GM18505 (cell line): ENCODE data around the gene MMP23B.
A peak's percentile ranks its signal among the peaks of the same experiment; 100 is the strongest.
"Not testable (repeated sequence)": the region's sequence is repeated elsewhere in the genome, so short reads cannot be mapped to it uniquely, and the experiment has no call there.

Experiments
- ATAC-seq: cut with Tn5 transposase; IDR thresholded peaks from one replicate; pipeline ENCODE4 v1.9.1; 2021; ENCODE audit not compliant: unreplicated experiment
- POLR2A ChIP-seq: IDR thresholded peaks from 4 replicates; pipeline ENCODE4 v1.6.1; 2011; ENCODE audit warnings: borderline replicate concordance; ENCODE audit not compliant: insufficient read depth, insufficient read length; ENCODE audit errors: extremely low read depth

Gene MMP23B

DNA sequence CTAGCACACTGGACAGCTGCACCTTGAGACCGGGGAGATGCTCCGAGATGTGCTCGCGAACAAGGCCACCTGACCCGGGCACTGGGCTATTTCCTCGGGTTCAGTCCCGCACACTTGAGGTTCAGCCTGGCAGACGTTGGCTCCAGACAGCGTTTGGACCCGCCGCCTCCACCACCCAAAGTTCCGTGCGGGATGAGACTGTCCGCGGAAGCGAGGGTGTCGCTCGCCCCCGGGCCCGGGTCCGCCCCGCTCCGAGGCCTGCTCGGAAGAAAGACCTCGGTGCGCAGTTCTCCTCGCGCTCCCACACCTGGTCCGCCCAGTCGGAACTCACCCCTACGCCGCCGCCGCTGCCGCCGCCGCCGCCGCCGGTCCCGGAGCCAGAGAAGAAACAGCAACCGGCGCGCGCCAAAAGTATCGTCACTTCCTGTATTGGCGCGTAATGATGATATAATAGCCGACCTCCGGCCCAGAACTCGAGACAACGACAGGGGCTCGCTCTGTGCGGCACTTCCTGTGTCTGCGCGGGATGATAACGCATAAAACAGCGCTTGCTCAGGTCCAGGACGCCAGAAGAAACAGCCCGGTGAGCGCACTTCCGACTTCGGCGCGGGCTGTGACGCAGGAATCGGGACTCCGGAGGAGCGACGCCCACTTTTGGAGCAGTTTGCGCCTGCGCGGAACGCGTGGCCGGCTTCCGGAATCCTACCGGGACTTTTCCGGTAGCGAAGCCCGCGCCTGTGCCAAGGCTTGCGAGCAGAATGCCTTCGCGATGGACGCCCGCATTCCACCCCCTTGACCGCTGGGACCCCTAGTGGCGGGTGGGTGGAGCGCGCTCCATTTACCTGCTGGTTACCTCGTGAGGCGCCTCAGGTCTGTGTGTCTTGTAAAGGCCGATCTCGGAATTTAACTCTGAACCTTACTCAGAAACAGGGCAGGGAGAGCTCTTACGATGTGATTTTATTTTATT, 26.9 kb downstream of the MMP23B start, which contains the start of gene CDK11B:
CDK11B (minus strand) TSS at position 422 of the 967 bp plus-strand sequence. CDS start 1,519 bp downstream, outside the sequence.
- ATAC-seq, result peak; percentile 82
- TF ChIP-seq POLR2A, result peak; percentile 26

DNA sequence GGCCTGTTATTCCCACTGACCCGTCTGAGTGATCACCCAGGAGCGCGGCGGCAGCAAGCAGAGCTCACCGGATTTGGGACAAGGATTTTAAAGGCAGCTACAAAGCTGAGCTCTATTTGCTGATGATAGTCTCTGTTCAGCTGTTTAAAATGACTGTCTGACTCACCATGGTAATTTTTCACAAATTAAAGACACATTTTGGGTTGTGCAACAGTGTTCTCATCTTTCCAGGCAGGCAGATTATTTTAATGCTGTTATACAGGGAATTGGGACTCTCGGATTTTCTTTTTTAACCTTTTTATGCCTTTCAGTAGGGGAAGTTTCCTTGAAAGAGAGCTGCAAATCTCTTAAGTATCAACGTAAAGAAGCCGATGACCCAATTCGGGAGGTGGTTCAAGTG, 30.4 kb downstream of the MMP23B start:
- not testable (repeated sequence) for ATAC-seq

DNA sequence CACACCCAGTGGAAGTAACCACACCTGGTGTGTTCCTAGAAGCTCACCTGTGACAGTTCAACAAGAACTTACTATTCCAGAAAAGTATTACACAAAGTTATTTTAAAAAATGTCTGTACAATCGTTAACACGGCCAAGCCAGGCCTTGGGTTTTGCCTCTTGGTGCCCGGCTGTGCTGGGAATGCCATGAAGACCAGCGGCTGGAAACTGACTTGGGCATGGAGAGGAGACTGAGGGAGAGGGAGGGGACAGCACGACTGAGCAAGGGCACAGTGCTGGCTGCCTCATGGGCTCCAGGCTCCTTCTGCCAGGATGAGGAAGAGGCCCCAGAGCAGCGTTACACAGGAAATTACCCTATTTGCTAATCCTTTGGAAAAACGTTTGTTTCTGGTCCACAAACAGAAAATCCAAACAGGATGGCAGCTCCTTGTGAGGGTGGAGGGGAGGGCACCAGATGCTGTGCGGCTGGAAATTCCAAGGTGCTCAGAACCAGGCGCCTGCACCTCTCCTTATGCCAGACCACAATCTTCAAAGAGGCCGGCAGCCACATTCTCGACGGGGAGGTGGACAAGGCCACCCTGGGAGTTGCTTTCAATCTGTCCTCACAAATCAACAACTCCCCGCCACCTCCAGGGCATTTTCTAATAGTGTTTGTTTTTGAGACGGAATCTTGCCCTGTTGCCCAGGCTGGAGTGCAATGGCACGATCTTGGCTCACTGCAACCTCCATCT, 31.0 kb downstream of the MMP23B start:
- ATAC-seq, result not testable (repeated sequence)

DNA sequence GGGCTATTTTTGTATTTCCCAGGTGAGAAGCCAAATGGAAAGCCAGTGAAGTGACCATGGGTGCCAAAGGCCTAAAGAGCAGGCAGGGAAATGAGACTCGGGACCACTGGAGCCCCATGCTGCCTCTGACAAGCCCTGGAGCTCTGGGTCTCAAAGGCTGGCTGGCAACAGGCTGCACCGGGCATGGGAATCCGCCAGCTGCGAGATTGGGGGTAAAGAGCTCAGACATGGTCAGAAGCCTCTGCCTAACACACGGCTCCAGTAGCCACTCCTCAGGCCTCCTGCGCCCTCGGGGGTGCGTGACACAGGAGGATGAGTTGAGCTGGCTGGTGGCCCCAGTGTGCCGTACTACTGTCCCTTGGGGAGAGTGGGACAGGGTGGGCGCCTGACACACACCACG, 32.3 kb downstream of the MMP23B start:
- not testable (repeated sequence) for ATAC-seq

DNA sequence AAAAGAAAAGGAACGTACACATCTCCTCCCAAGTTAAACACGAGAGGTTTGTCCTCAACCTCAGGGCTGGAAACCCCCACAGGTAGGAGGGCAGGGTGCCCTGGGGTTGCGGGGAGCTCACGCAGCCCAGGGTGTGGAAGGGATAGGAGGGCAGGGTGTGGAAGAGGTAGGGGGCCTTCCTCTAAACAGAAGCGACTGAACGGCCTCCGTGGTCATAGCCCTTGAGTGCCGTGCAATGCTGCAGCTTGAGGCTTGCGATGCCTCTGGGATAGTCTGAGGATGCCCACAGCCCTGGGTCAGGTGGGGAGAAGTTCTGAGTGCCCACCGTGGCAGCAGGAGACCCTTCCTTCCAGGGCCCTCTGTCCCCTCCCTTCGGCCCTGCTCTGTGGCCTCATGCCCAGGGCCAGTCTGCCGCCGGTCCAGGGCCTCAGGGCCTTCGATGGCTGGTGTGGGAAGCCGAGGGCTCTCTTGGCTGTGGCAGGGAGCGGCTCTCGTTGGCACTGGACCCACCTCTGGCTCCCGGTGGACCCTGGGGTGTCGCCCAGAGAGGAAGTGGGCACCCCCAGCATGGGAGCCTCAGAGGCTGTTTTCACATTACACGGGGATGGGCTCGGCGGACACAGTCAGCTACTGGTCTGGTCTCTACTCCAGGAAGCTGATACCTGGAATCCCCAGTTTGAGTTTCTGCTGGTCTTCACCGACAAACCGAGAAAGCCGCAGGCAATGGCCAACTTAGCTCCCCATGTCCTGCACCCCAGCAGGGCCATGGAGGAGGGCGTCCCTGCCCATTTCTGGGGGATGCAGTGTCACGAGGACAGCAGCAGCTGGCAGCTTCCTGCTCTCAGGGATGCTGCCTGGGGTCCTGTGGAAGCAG, 33.2 kb downstream of the MMP23B start:
- TF ChIP-seq POLR2A, result no peak
- no peak for ATAC-seq

DNA sequence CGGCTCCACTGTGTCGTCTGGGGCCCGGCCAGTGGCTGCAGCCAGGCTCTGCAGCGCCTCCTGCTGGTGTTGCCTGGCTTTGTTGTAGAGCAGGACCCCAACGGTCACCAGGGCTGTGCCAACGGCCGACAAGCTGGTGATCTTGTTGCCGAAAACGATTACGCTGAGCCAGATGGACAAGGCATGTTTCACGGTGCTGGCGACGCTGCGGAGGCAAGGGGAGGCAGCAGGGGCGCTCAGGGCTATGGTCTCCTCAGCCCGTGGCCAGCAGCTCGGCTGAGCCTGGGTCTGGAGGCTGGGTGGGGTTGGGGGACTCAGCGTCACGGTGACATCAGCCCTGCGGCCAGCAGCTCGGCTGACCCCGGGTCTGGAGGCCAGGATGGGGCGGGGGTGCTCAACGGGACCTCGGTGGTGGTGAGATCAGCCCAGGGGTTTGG, 33.9 kb downstream of the MMP23B start:
- no peak for TF ChIP-seq POLR2A
- no peak for ATAC-seq

DNA sequence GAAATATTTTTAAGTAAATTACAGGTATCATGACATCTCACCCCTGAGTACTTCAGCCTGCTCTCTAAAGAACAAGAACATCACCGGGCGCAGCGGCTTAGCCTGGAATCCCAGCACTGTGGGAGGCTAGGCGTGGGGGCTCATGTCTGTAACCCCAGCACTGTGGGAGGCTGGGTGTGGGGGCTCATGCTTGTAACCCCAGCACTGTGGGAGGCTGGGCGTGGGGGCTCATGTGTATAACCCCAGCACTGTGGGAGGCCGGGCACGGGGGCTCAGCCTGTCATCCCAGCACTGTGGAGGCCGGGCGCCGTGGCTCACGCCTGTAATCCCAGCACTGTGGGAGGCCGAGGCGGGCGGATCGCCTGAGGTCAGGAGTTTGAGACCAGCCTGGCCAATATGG, 34.6 kb downstream of the MMP23B start:
- no peak for TF ChIP-seq POLR2A

DNA sequence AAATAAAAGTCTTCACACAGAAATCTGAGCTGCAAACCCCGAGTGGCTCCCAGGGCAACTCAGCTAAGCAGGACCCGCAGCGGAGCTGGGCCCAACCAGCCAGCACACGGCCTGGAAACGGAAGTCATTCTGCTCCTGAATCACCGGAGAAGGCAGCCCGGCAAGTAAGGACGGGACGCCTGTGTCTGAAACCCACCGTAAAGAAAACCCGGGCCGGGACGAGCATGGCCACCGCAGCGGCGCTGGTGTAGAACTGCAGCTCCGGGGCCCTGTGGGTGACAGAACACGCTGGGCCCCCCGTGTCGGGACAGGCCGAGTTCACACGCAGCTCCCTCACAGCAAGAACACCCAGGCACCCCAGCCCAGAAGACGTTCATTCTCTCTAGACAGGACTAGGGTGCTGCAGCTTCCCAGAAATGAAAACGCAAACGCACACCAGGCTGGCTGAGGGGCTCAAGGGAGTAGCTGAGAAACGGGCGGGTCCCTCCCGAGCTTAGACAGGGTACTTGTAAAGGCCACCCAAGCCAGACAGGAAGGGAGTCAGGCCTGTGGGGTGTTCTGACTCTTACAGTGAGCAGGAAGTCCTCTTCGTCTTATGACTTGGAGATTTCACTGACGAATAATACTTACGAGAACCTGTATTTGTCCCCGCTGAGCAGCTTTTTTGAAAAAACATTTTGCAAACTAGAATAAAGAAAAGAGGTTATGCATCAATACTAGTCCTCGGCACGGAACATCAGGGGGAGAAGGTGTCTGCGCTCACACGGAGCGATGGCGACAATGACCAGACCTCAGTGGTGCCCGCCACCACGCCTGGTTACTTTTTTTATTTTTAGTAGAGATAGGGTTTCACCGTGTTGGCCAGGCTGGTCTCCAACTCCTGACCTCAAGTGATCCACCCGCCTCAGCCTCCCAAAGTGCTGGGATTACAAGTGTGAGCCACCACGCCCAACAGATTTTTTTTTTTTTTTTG, 37.8 kb downstream of the MMP23B start:
- ATAC-seq, result no peak
- no peak for TF ChIP-seq POLR2A

More for the DNA sequence above, 34.6 kb downstream of the MMP23B start:
- no peak for ATAC-seq

DNA sequence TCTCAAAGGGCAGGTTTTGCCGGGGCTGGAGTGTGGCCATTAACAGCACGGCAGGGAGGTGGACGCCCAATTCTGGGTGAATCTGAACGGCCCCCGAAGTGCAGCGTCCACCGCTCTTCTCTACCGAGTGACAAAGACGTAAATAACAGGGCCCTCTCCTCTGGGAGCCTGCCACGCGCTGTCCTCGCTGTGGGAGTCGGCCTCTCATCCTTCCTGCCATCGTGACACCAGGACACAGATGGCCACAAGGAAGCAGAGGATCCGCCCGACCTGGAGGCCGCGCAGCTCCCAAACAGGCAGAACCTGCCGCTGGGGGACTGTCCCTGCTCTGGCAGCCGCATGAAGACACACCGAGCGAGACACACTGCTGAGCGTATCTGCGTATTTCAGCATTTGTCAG, 38.9 kb downstream of the MMP23B start:
- ATAC-seq, result no peak

DNA sequence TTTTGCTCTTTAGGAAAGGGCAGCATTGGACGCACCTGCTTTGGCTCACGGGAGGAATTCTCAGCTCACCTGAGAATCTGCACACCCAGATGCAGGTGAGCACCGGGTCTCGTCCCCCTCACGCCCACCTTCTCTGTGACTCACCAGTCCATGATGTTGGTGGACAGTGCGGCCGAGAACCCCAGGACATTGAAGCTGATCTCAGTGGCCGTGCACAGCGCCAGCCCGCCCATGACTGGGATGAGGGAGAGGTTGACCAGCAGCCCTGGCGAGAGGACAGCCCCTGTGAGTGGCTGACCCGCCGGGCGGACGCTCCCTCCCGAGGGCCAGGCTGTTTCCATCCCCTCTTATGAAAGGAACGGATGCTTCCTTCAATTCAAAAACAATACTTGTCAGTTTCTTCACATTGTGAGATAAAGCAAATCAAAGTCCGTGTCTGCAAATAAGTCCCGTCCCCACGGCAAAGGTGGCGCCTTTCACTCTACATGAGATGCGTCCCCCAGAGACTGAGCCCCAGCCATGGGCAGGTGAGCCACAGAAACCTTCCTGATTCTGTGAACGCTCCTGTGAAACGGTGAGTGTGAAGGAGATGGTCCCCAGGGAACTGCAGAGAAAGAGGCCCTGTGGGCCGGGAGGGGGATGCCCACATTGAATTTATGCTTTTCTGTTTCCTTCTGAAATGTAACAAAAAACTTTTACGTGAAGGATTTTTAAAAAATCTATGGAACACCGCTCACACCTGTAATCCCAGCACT, 39.6 kb downstream of the MMP23B start:
- ATAC-seq, result no peak
- no peak for TF ChIP-seq POLR2A

More for the DNA sequence above, 38.9 kb downstream of the MMP23B start:
- no peak for TF ChIP-seq POLR2A

DNA sequence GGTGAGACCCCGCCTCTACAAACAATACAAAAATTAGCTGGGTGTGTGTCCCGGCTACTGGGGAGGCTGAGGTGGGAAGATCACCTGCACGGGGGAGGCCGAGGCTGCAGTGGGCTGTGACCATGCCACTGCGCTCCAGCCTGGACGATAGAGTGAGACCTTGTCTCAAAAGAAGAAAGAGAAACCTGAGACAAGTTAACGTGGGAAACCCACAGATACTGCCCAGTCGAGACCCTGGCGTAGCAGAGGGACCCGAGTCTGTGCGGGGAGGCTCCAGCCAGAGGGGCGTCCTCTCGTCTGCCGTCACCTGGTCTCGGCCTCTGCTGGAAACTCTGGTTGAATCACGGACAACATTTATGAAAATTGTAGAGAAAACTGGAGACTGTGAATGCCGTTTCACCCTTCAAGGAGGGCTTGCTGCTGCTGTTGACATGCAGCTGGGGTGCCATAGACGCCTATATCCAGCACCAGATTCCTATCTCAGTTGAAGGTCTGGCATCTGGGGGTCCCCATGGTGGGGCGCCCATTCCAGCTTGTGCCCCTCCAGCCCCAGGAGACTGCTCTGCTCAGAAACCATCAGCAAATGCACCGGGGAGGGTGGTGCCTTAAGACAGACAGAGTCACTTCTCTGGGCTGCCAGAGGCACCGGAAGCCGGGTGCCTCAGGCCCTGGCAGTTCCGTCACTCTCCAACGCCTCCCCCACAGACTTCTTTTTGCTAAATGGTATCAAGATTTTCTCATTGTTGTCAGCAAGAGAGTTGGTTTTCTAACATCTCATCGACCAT, 40.4 kb downstream of the MMP23B start:
- ATAC-seq, result no peak

DNA sequence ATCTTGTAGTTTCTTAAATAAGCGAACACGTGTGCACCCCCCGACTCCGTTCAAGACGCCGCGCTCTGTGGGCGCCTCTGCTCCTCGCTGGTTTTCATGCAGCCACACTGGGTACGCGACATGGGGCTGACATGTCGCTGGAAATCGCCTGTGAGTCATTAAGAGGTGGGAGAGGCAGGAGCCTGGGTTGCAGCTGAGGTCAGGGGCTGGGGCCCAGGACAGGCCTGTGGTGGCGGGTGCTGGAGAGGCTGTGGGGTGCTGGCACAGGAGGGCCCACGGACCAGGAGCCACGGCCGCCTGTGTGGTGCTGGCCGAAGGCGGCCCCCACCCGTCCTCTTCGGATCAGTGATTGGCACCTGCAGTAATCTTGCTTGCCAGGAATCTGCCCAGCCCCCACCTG, 42.8 kb downstream of the MMP23B start:
- not testable (repeated sequence) for ATAC-seq

More for the DNA sequence above, 40.4 kb downstream of the MMP23B start:
- no peak for TF ChIP-seq POLR2A

DNA sequence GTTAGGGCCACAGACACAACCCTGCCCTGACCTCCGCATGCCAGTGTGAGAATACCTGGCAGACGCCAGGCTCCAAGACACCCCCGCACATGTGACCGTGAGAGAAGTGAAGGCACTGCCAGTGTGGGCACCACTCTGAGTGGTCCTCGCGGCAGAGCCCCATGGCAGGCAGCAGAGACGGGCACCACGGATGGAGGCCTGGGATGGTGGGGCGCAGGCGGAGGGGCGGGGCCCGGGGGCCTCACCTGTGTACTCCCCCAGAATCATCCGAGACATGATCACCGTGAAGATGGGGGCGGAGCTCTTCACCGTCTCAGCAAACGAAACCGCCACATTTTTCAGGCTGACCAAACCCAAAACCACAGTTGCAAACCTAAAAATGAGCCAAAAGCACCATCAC, 43.2 kb downstream of the MMP23B start:
- ATAC-seq, result not testable (repeated sequence)

DNA sequence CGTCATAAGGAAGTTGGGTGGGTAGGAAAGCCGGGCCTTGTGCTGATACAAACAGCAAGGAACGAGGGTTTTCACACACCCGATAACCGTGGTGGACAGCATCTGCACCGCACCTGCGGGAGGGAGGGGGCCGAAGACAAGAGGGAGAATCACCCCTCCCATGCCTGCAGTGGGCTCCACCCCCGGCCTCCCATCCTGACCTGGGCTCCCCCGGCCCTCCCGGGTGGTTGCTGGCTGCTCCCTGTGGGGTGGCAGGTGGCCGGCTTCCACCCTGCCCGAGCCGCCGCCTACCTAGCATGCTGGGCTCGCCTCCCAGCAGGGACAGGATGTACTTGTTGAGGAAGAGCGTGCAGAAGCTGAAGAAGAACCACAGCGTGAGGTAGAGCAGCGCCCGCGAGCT, 44.1 kb downstream of the MMP23B start:
- ATAC-seq, result not testable (repeated sequence)
